Liver (tissue), 9 donors: ENCODE results near the gene SLC25A21. TPM values are rescaled to one million over a fixed set of nuclear protein-coding genes. Genes with fewer than 3 reads are reported as not detected.

Experiments
- DNase-seq: peaks from one replicate; pipeline ENCODE4 v3.0.0-alpha.2; 2017; ENCODE audit warnings: low spot score
- H3K27ac ChIP-seq, 2 donors: one replicate each; pipeline ENCODE4 v1.7.0; 2013; ENCODE audit warnings: inconsistent platforms in 2 of 2, low read length in 2 of 2, control low read depth in 1 of 2, low read depth in 1 of 2, mild to moderate bottlenecking in 1 of 2
- H3K27me3 ChIP-seq, 4 donors: one replicate each; pipeline versions ENCODE4 v1.6.1 to v1.7.0; 2013; ENCODE audit warnings: low read length in 3 of 4, inconsistent platforms in 1 of 4, mild to moderate bottlenecking in 1 of 4, moderate library complexity in 1 of 4; ENCODE audit not compliant: control insufficient read depth in 4 of 4, insufficient read depth in 4 of 4
- H3K36me3 ChIP-seq, 4 donors: one replicate each; pipeline versions ENCODE4 v1.6.1 to v1.7.0; 2013; ENCODE audit warnings: low read length in 3 of 4, mild to moderate bottlenecking in 3 of 4, low read depth in 1 of 4, moderate library complexity in 1 of 4; ENCODE audit not compliant: control insufficient read depth in 4 of 4, insufficient read depth in 3 of 4
- H3K4me1 ChIP-seq, 4 donors: one replicate each; pipeline versions ENCODE4 v1.6.1 to v1.7.0; 2013; ENCODE audit warnings: low read length in 3 of 4, mild to moderate bottlenecking in 3 of 4, moderate library complexity in 1 of 4; ENCODE audit not compliant: control insufficient read depth in 4 of 4, insufficient read depth in 4 of 4
- H3K4me3 ChIP-seq, 3 donors: one replicate each; pipeline versions ENCODE4 v1.6.1 to v1.7.0; 2013; ENCODE audit warnings: low read length in 3 of 3, control low read depth in 1 of 3, low read depth in 1 of 3, mild to moderate bottlenecking in 1 of 3
- H3K9ac ChIP-seq, 2 donors: one replicate each; pipeline ENCODE4 v1.7.0; 2013; ENCODE audit warnings: low read length in 2 of 2, mild to moderate bottlenecking in 2 of 2, moderate library complexity in 2 of 2, control low read depth in 1 of 2, low read depth in 1 of 2
- H3K9me3 ChIP-seq, 4 donors: one replicate each; pipeline versions ENCODE4 v1.6.1 to v1.7.0; 2013; ENCODE audit warnings: low read length in 3 of 4; ENCODE audit not compliant: control insufficient read depth in 4 of 4
- EGR1 ChIP-seq, 2 donors: IDR thresholded peaks; 2 replicates each; pipeline ENCODE4 v1.6.1; 2016 to 2018; ENCODE audit warnings: antibody characterized with exemption in 2 of 2, low read depth in 2 of 2
- FOXA1 ChIP-seq: IDR thresholded peaks from 2 replicates; pipeline ENCODE4 v1.6.1; 2016; ENCODE audit warnings: antibody characterized with exemption
- FOXA2 ChIP-seq: IDR thresholded peaks from 2 replicates; pipeline ENCODE4 v1.6.1; 2016; ENCODE audit warnings: antibody characterized with exemption
- GABPA ChIP-seq, 2 donors: IDR thresholded peaks in 1 of 2; conservative IDR thresholded peaks in 1 of 2; 2 replicates each; pipeline ENCODE4 v1.6.1; 2016; ENCODE audit warnings: antibody characterized with exemption in 2 of 2, mild to moderate bottlenecking in 1 of 2, moderate library complexity in 1 of 2
- HNF4A ChIP-seq, 2 donors: conservative IDR thresholded peaks; 2 replicates each; pipeline ENCODE4 v1.6.1; 2016; ENCODE audit warnings: antibody characterized with exemption in 2 of 2, mild to moderate bottlenecking in 2 of 2
- HNF4G ChIP-seq: IDR thresholded peaks from 2 replicates; pipeline ENCODE4 v1.6.1; 2016; ENCODE audit warnings: antibody characterized with exemption
- NR2F2 ChIP-seq: IDR thresholded peaks from 2 replicates; pipeline ENCODE4 v1.6.1; 2016; ENCODE audit warnings: antibody characterized with exemption
- RAD21 ChIP-seq, 2 donors: IDR thresholded peaks; 2 replicates each; pipeline ENCODE4 v1.6.1; 2016; ENCODE audit warnings: antibody characterized with exemption in 2 of 2, mild to moderate bottlenecking in 2 of 2
- RXRA ChIP-seq, 2 donors: IDR thresholded peaks; 2 replicates each; pipeline ENCODE4 v1.6.1; 2017 to 2018; ENCODE audit warnings: antibody characterized with exemption in 2 of 2, mild to moderate bottlenecking in 1 of 2
- SP1 ChIP-seq: IDR thresholded peaks from 2 replicates; pipeline ENCODE4 v1.6.1; 2018; ENCODE audit warnings: antibody characterized with exemption, mild to moderate bottlenecking
- TAF1 ChIP-seq: conservative IDR thresholded peaks from 2 replicates; pipeline ENCODE4 v1.6.1; 2016; ENCODE audit warnings: antibody characterized with exemption, mild to moderate bottlenecking
- WGBS: extraction: QIAGEN DNeasy Blood & Tissue Kit; methylation state at CpG from one replicate; pipeline ENCODE4 v1.1.7; 2013; 5-methylcytosine and 5-hydroxymethylcytosine counted together
- polyA plus RNA-seq, 2 donors: library from polyadenylated mRNA; stranded (reverse) in 1 of 2; unstranded in 1 of 2; fragments of 200-250 nt in 1 of 2; fragments of >200 nt in 1 of 2; fragmentation: Nextera tagmentation in 1 of 2; extraction: Ambion mirVana in 1 of 2; gene quantifications; one replicate each; pipeline versions ENCODE4 v1.2.1 to v1.2.3, GENCODE V29; 2013 to 2015
- total RNA-seq, 2 donors: library from RNA; depleted of rRNA; stranded (reverse); fragments of >200 nt; gene quantifications; one replicate each; pipeline ENCODE4 v1.2.3, GENCODE V29; 2014
- TF ChIP-seq, protein P1 (sequence below): IDR thresholded peaks from 2 replicates; pipeline ENCODE4 v1.6.1; 2016; ENCODE audit warnings: antibody characterized with exemption
- TF ChIP-seq, protein P2 (sequence below): fragments of 150-350 bp; IDR thresholded peaks from 2 replicates; pipeline ENCODE4 v1.5.1; 2017; ENCODE audit warnings: improper control_type of control experiment, low read depth, low read length; ENCODE audit not compliant: missing input control
- TF ChIP-seq, protein P3 (sequence below): IDR thresholded peaks from 2 replicates; pipeline ENCODE4 v1.6.1; 2016; ENCODE audit warnings: antibody characterized with exemption
- TF ChIP-seq, protein P4 (sequence below): IDR thresholded peaks from 2 replicates; pipeline ENCODE4 v1.6.1; 2016; ENCODE audit warnings: antibody characterized with exemption
- donor health status: healthy.
- donor health status: healthy.
- donor health status: healthy.
- donor health status: healthy.
- donor health status: healthy.

The SLC25A21 gene
- total and polyA plus RNA-seq, 4 donors, result 0.13 to 24.3 (median 0.23) TPM

DNA sequence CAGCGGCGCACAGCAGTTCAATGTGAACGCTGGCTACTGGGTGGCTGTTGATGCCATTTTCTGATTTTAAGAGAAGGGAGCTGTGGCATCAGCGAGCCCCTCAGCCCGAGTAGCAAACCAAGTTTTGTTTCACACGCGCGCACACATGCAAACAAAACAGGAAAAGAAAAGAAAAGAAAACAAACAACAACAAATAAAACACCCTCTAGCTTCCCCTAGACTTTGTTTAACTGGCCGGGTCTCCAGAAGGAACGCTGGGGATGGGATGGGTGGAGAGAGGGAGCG, 510.2 kb downstream of the SLC25A21 start:
- peaks cover 0 to 5% (median 2%) of the 10 kb centered on the region in 4 donors for H3K9me3 ChIP-seq
- peak overlapping the region in 1 of 3 donors; percentile 30 for H3K4me3 ChIP-seq
- no peak overlapping the region for H3K9ac ChIP-seq
- H3K36me3 ChIP-seq, result no peaks in the 10 kb centered on the region
- peaks cover 2 to 49% (median 25%) of the 10 kb centered on the region in 4 donors for H3K27me3 ChIP-seq
- TF ChIP-seq FOXA1, result no peak
- no peak for TF ChIP-seq RXRA (IDR thresholded peaks at IDR 0.05)
- no peak for TF ChIP-seq RAD21 (IDR thresholded peaks at IDR 0.05)
- TF ChIP-seq EGR1 (IDR thresholded peaks at IDR 0.05; ENCODE audit: low read depth in 2 of 2), result no peak
- TF ChIP-seq TAF1, result no peak
- TF ChIP-seq NR2F2, result no peak
- TF ChIP-seq, protein P1, sequence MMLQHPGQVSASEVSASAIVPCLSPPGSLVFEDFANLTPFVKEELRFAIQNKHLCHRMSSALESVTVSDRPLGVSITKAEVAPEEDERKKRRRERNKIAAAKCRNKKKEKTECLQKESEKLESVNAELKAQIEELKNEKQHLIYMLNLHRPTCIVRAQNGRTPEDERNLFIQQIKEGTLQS, result no peak
- TF ChIP-seq, protein P2, sequence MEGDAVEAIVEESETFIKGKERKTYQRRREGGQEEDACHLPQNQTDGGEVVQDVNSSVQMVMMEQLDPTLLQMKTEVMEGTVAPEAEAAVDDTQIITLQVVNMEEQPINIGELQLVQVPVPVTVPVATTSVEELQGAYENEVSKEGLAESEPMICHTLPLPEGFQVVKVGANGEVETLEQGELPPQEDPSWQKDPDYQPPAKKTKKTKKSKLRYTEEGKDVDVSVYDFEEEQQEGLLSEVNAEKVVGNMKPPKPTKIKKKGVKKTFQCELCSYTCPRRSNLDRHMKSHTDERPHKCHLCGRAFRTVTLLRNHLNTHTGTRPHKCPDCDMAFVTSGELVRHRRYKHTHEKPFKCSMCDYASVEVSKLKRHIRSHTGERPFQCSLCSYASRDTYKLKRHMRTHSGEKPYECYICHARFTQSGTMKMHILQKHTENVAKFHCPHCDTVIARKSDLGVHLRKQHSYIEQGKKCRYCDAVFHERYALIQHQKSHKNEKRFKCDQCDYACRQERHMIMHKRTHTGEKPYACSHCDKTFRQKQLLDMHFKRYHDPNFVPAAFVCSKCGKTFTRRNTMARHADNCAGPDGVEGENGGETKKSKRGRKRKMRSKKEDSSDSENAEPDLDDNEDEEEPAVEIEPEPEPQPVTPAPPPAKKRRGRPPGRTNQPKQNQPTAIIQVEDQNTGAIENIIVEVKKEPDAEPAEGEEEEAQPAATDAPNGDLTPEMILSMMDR, result no peak
- no peak for TF ChIP-seq FOXA2
- TF ChIP-seq, protein P3, sequence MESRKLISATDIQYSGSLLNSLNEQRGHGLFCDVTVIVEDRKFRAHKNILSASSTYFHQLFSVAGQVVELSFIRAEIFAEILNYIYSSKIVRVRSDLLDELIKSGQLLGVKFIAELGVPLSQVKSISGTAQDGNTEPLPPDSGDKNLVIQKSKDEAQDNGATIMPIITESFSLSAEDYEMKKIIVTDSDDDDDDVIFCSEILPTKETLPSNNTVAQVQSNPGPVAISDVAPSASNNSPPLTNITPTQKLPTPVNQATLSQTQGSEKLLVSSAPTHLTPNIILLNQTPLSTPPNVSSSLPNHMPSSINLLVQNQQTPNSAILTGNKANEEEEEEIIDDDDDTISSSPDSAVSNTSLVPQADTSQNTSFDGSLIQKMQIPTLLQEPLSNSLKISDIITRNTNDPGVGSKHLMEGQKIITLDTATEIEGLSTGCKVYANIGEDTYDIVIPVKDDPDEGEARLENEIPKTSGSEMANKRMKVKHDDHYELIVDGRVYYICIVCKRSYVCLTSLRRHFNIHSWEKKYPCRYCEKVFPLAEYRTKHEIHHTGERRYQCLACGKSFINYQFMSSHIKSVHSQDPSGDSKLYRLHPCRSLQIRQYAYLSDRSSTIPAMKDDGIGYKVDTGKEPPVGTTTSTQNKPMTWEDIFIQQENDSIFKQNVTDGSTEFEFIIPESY, result no peak
- no peak for TF ChIP-seq SP1
- peaks cover 26 to 50% (median 34%) of the 10 kb centered on the region in 4 donors for H3K4me1 ChIP-seq
- WGBS, result 4% methylated on average over 11 of the region's 11 CpGs
- H3K27ac ChIP-seq, result no peak overlapping the region
- no peak for DNase-seq

DNA sequence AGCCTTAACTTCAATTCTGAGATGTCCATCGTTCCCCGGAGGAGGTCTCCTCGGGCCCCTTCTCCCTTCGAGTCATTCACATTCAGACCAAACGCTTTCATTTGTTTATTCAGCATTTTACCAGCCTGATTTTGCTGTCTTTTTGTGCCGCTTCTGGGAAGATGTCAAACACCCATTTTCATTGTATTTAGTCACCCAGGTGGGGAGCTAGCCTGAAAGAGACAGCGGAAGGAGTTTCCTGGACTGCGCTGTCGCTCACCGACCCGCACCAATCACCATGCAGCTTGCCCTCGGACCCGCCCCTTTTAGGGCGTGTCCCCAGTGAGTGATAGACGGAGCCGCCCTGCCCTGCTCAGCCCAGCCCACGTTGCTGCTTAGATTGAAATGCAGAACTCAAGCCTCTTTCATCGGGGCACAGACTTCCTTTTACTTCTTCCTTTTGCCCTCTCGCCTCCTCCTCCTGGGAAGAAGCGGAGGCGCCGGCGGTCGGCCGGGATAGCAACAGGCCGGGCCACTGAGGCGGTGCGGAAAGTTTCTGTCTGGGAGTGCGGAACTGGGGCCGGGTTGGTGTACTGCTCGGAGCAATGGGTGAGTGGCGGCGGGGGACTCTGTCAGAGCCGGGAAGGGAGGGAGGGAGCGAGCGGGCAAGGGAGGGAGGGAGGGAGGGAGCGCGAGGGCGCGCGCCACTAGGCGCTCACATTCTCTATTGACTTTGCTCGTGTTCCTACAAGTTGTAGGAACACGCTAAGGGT, 510.7 kb downstream of the SLC25A21 start, which contains the start of gene PAX9:
Gene PAX9, plus strand, starts transcription at position 355 of the 752 bp plus-strand sequence. Its CDS starts 230 bp downstream, at position 585.
- no peak within 1 kb of the TSS for H3K9ac ChIP-seq
- TF ChIP-seq RXRA (IDR thresholded peaks at IDR 0.05), result no peak
- TF ChIP-seq FOXA2, result no peak
- TF ChIP-seq, protein P4, sequence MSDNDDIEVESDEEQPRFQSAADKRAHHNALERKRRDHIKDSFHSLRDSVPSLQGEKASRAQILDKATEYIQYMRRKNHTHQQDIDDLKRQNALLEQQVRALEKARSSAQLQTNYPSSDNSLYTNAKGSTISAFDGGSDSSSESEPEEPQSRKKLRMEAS, result no peak
- no peak for TF ChIP-seq NR2F2
- TF ChIP-seq SP1, result no peak
- TF ChIP-seq RAD21 (IDR thresholded peaks at IDR 0.05), result no peak
- no peak for TF ChIP-seq HNF4A (conservative IDR thresholded peaks at IDR 0.05)
- no peak for TF ChIP-seq GABPA (IDR thresholded peaks at IDR 0.05 in 1 of 2, conservative IDR thresholded peaks at IDR 0.05 in 1 of 2)
- TF ChIP-seq, protein P3, result no peak
- TF ChIP-seq FOXA1, result no peak
- TF ChIP-seq, protein P2, result no peak
- no peak for TF ChIP-seq HNF4G
- peaks cover 2 to 49% (median 24%) of the 10 kb centered on the region in 4 donors for H3K27me3 ChIP-seq
- no peaks in the 10 kb centered on the region for H3K36me3 ChIP-seq
- H3K9me3 ChIP-seq, result peaks cover 0 to 5% (median 2%) of the 10 kb centered on the region in 4 donors
- H3K4me3 ChIP-seq, result peak within 1 kb of the TSS in 1 of 3 donors; percentile 30
- DNase-seq, result peak; percentile 79
- peaks cover 23 to 51% (median 37%) of the 10 kb centered on the region in 4 donors for H3K4me1 ChIP-seq
- 3% methylated on average over 44 of the region's 44 CpGs for WGBS
- no peak within 1 kb of the TSS for H3K27ac ChIP-seq
